GM19099 (cell line): Measurements from ENCODE around the gene CDC42EP2.
A peak's percentile ranks its signal among the peaks of the same experiment; 100 is the strongest.

Source experiments
- POLR2A ChIP-seq: IDR thresholded peaks from 3 replicates; pipeline ENCODE4 v1.6.1; 2011; ENCODE audit warnings: low read depth; ENCODE audit not compliant: insufficient read length; ENCODE audit errors: extremely low read depth

Gene CDC42EP2

GRCh38 chr11:65314501-65315203 lies at the start of gene CDC42EP2:
CDC42EP2 (plus strand) TSS chr11:65314866; CDS start chr11:65320899, 6,033 bp downstream.
- TF ChIP-seq POLR2A: peak; percentile 37

- no peak for TF ChIP-seq POLR2A
These were observed 48.5 kb upstream of the CDC42EP2 start for GRCh38 chr11:65266210-65266609.

- TF ChIP-seq POLR2A: no peak
These were observed 39.7 kb upstream of the CDC42EP2 start for GRCh38 chr11:65274735-65275682.

- TF ChIP-seq POLR2A: no peak
These were observed 38.8 kb upstream of the CDC42EP2 start for GRCh38 chr11:65275906-65276305.

GRCh38 chr11:65277631-65278277 lies 36.9 kb upstream of the CDC42EP2 start:
- no peak for TF ChIP-seq POLR2A

GRCh38 chr11:65278356-65278755 lies 36.3 kb upstream of the CDC42EP2 start:
- no peak for TF ChIP-seq POLR2A

GRCh38 chr11:65279279-65279678 lies 35.4 kb upstream of the CDC42EP2 start:
- TF ChIP-seq POLR2A: no peak

- TF ChIP-seq POLR2A: no peak
These were observed 34.8 kb upstream of the CDC42EP2 start for GRCh38 chr11:65279741-65280440.

- TF ChIP-seq POLR2A: no peak
These were observed 34.0 kb upstream of the CDC42EP2 start for GRCh38 chr11:65280646-65281045.

GRCh38 chr11:65286686-65287085 lies 28.0 kb upstream of the CDC42EP2 start:
- TF ChIP-seq POLR2A: no peak

- TF ChIP-seq POLR2A: no peak
These were observed 27.1 kb upstream of the CDC42EP2 start for GRCh38 chr11:65287601-65288000.

GRCh38 chr11:65288706-65289536 lies 25.7 kb upstream of the CDC42EP2 start:
- no peak for TF ChIP-seq POLR2A

GRCh38 chr11:65290448-65291165 lies 24.1 kb upstream of the CDC42EP2 start:
- no peak for TF ChIP-seq POLR2A
